NCI-H1048 (cell line): ENCODE data around the gene CABLES1.
"Not testable (repeated sequence)": the region's sequence is repeated elsewhere in the genome, so short reads cannot be mapped to it uniquely, and the experiment has no call there.

ENCODE experiments used
- DNase-seq: peaks from one replicate; lab custom pipeline; 2025; lab: John Stamatoyannopoulos, UW

Gene CABLES1, protein sequence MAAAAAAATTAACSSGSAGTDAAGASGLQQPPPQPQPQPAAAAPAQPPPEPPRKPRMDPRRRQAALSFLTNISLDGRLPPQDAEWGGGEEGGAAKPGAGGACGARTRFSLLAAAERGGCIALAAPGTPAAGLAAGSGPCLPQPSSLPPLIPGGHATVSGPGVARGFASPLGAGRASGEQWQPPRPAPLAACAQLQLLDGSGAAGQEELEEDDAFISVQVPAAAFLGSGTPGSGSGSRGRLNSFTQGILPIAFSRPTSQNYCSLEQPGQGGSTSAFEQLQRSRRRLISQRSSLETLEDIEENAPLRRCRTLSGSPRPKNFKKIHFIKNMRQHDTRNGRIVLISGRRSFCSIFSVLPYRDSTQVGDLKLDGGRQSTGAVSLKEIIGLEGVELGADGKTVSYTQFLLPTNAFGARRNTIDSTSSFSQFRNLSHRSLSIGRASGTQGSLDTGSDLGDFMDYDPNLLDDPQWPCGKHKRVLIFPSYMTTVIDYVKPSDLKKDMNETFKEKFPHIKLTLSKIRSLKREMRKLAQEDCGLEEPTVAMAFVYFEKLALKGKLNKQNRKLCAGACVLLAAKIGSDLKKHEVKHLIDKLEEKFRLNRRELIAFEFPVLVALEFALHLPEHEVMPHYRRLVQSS

DNA sequence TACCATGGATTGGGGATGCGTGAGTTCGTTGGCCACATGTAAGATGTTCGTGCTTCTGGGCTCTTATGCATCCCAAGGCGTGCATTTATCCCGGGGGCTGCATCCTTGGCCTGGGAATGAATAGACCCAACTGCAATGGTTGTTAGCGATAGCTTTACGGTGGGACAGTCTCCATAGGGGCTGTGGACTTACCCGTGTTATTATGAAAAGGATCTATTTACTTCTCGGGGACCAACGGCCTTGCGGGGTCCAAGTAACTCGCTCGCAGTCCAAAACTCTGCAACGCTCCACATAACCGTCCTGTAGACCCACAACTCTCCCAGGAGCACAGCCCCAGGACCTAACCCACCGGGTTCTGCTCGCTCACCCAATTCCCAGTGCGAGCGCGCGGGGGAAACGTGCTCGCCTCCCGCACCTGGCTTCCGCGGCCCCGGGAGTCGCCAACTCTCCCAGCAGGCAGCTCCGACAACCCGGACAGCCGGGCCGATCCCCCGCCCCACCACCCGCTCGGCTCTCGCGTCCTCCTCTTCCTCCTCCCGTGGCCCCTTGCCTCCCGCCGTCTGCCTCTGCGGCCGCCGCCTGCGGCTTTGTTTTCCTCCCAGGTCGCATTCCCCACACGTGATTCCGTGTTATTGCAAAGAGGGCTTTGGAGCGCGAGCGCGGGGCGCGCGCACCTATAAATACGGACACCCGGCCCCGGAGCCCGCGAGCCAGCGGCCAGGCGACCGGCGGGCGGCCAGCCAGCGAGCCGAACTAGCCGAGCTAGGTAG is at the start of gene CABLES1:
CABLES1 (plus strand) TSS at position 706 of the 770 bp plus-strand sequence. CDS start 278 bp downstream, outside the sequence.
- DNase-seq: peak; percentile 20

DNA sequence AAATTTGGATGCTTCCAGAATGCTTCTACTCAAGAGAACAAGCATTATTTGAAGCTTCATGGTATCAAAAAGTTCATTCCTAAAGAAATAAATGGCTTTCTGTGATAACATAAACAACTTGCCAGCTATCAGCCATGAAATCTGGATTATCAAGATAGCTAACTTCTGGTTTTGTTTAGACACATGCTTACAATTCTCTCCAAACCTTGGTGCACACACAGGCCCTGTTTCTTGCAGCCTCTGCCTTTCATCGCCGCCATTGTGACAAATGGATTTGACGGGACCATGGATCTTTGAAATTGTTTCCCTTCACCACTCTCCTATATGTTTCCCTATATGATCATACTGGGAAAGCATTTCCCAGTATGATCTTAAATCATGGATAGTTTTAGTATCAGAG is 47.9 kb upstream of the CABLES1 start:
- DNase-seq: no peak

DNA sequence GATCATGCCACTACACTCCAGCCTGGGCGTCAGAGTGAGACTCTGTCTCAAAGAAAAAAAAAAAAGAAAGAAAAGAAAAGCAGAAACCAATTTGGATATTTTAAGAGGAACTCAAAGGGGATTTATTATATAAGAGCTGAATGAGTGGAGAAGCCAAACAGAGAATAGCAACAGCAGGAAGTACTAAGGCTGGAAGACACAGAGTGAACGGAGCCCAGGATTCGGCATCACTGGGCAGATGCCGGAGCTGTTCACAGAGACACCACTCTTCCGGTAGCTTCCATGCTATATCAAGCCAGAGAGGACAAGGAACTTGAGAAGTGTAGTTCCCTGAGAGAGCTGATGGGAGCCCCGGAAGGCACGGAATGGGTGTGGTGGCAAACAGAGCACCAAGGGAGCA is 47.0 kb upstream of the CABLES1 start:
- DNase-seq: no peak

DNA sequence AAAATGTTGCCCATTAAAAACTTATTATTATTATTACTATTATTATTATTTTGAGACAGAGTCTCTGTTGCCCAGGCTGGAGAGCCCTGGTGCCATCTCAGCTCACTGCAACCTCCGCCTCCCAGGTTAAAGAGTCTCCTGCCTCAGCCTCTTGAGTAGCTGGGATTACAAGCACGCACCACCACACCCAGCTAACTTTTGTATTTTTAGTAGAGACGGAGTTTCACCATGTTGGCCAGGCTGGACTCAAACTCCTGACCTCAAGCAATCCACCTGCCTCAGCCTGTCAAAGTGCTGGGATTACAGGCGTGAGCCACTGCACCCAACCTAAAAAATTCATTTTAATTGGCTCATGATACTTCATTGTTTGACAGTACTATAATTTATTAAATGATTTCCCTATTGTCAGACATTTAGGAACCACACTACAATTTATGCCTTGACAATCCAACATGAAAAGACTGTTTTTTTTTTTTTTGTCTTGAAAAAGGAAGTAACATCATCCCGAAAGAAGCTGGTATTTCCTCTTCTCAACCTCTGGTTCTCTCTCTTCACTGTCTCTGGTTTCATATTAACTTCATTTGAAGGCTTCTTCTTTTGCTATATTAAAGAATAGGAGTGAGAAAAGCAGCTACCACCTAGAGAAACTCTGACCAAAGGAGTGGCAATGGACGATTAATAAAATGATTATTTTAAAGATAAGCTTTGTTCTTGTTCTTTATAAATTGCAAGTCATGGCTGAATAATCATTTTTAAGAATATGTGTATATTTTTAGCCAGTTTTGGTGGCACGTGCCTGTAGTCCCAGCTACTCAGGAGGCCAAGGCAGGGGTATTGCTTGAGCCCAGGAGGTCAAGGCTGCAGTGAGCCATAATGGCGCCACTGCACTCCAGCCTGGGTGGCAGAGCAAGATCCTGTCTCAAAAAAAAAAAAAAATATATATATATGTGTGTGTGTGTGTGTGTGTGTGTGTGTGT is 44.0 kb upstream of the CABLES1 start:
- DNase-seq: not testable (repeated sequence)

DNA sequence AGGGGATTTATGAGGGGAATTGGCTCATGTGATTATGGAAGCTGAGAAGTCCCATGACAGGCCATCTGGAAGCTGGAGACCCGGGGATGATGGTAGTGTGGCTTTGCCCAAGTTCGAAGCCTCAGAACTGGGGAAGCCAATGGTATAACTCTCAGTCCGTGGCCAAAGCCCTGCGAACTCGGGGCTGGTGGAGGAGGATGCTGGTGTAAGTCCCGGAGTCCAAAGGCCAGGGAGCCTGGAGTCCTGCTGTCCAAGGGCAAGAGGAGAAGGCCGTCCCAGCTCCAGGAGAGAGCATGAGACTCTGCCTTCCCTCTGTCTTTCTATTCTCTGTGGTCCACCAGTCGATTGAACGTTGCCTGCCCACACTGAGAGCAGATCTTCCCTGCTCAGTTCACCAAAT is 43.2 kb upstream of the CABLES1 start:
- no peak for DNase-seq

DNA sequence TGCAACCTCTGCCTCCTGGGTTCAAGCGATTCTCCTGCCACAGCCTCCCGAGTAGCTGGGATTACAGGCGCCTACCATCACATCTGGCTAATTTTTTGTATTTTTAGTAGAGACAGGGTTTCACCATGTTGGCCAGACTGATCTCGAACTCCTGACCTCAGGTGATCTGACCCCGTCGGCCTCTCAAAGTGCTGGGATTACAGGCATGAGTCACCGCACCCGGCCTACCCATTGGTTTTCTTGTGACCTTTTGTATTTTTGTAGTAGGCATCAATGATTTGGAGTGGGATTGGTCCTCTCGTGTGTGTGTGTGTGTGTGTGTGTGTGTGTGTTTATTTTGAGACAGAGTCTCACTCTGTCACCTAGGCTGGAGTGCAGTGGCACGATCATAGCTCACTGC is 42.2 kb upstream of the CABLES1 start:
- not testable (repeated sequence) for DNase-seq

DNA sequence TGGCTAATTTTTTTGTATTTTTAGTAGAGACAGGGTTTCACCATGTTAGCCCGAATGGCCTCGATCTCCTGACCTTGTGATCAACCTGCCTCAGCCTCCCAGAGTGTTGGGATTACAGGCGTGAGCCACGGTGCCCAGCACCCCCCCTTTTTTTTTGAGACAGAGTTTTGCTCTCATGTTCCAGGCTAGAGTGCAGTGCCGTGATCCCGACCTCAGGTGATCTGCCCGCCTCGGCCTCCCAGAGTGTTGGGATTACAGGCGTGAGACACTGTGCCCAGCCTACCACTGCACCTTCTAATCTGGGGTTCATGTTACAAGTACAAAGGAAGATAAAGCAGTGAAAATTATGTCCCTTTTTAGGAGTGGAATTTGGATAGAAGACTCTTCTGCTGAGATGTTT is 41.5 kb upstream of the CABLES1 start:
- no peak for DNase-seq

DNA sequence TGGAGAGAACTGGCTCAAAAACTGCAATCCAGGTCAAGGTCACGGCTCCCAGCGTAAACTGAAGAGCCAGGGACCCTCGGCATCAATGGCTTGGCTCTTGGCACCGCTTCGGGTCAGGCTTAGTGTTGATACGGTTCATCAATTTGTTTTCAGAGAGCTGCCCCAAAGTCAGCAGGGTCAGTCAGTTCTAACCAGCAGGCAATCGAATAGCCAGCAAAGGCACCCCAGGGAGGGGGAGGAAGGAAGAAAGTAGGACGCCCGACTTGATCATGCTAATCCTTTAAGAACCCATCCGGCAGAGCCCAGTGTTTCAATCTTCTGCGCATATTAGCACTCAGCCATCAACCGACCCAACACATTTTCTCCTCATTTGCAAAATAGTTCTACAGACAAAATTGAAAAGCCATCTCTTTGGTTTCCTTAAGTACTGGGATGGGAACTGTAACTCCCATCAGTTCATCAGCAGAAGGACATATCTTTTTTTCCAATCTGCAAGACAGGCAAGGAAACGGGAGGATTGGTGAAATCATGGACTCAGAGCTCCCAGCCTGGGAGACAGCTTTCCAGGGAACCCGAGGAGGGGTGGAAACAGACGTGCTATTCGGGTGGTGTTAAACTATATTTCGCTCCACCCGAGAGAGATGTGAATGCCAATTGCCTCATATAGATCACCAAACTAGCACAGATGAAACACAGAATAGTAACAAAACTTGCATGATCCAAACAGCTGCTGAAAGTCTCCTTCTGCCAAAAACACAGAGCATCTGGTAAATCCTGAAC is 40.7 kb upstream of the CABLES1 start:
- no peak for DNase-seq

DNA sequence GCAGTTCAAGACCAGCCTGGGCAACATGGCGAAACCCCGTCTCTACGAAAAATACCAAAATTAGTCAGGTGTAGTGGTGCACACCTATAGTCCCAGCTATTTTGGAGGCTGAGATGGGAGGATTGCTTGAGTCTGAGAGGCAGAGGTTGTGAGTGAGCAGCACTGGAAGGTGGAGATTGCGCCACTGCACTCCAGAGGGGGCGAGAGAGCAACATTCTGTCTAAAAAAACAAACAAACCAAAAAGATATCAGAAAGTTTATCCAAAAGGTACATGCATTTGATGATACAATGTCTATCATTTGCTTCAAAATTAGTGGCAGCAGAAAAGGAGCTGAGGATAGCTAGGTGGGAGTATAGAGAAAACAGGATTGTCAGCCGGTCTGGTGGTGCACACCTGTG is 39.8 kb upstream of the CABLES1 start:
- DNase-seq: no peak

DNA sequence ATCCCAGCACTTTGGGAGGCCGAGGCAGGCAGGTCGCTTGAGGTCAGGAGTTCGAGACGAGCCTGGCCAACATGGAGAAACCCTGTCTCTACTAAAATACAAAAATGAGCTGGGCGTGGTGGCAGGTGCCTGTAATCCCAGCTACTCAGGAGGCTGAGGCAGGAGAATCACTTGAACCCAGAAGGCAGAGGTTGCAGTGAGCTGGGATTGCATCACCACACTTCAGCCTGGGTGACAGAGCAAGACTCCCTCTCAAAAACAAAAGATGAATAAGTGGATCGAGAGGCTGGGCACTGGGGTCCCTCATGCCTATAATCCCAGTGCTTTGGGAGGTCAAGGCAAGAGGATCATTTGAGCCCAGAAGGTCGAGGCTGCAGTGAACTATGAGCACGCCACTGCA is 38.3 kb upstream of the CABLES1 start:
- DNase-seq: not testable (repeated sequence)

DNA sequence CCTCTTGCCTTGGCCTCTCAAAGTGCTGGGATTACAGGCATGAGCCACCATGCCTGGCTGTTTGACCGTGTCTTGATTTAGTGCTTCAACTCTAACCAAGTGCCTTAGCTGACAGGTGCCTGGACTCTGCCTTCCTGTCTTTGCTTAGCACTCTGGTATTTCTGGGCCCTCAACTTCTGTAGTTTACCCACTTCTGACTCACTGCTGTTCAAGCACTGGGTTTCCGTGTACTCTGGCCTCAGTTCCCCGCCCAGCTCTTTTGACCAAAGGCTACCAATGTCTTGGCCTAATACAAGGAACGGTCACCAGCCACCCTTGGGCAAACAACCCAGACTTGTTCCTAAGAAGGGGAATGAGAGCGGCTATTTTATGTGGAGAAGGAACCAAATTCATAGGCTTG is 35.7 kb upstream of the CABLES1 start:
- no peak for DNase-seq

DNA sequence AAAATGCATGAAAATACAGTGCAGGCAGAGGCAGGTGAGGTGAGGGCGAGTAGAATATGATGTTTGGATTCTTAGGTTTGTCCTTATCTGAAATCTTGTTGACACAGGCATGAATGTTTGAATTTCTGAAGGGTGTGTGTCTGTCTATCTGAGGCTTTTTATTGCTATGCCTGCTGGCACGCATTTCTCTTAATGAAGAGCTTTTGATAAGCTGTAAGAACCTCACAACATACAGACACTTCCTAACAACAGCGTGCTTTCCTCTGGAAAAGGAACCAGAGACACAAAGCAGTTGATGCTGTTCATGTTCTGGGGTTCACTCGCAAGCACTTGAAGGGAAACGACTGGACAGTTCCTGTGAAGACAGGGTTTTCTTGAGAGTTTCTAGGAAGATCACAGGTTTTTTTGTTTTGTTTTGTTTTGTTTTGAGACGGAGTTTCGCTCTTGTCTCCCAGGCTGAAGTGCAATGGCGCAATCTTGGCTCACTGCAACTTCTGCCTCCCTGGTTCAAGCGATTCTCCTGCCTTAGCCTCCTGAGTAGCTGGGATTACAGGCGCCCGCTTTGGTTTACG is 33.3 kb upstream of the CABLES1 start:
- DNase-seq: no peak

DNA sequence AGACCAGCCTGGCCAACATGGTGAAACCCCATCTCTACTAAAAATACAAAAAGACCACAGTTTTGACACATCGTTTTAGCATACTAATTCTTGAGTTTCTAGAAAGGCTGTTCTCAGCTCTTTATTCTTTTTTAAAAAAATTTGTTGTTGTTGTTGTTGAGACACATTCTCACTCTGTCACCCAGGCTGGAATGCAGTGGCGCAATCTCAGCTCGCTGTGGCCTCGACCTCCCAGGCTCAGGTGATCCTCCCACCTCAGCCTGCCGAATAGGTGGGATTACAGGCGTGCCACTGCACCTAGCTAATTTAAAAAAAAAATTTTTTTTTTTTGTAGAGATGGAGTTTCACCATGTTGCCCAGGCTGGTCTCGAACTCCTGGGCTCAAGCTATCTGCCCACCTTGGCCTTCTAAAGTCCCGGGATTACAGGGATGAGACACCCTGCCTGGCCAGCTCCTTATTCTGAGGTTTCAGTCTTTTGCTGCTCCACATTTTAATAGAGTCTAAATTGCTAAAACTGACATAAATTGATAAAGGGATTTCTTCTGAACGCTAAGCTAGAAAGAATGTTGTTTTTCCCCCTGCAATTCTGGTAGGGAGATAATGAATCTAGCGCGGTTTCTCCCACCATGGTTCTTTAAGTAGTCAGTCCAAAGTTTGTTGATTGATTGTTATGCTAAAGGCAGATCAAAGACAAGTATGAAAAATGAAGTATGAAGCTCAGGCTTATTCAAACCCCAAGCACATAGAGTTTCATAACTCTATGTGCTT is 32.6 kb upstream of the CABLES1 start:
- DNase-seq: no peak

DNA sequence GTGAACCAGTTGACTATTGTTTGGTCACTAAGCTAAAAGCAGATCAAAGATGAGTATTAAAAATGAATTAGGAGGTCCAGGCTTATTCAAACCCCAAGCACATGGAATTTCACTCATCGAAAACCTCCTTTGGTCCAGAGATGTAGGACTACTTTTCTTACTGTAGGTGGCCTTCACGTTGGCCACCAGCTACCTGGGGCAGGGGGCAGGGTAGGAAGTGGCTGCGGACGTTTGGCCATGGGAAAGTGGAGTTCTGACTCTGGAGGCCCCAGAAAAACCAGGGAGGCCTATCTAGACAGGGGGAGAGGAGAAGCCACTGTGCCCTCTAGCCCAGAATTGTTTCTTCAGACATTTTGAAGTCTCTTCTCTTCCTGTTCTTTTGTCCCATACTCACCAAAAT is 31.8 kb upstream of the CABLES1 start:
- no peak for DNase-seq

DNA sequence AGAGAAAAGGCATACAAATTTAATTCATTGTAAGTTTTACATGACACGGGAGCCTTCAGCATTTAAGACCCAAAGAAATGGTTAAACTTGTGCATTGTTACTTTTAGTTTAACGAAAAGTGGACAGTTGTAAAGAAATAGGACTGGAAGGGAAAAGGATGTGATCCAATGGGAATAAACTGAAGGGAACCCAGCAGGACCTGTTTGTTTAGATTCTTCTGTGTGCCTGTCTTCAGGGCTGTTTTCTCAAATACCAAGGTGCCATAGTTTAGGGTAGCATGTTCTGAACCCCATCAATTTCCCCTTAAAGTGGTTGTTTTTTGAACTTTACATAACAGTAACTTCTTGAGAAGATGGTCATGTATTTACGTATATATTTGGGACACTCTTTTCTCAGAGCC is 30.3 kb upstream of the CABLES1 start:
- DNase-seq: no peak

DNA sequence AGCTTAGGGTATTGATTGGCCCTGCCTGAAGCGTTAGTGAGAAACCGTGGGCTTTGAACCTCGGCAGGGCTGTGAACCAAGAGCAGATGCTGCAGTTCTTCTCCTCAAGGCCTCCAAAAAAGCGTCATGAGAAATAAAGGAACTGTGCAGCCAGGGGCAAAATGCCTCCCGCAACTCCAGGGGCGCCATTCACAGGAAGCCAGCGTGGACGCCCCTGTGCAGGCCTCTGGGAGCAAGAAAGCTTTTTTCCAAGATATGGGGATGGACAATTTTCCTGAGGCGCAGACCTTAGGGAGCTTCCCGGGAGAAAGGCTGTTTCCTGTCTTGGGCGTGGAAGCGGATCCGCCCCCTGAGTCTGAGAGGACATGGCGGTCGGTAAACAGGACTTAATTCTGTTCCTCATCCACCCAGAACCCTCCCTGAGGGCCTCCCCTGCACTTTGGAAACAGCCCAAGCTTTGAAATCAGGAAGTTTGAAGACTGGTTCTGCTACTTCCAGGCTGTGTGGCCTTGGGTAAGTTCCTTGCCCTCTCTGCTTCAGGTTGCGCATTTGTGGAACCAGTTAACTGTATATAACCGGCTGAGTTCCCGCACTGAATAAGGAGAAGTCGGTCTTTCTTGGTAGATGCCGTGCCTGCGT is 29.6 kb upstream of the CABLES1 start:
- DNase-seq: no peak

DNA sequence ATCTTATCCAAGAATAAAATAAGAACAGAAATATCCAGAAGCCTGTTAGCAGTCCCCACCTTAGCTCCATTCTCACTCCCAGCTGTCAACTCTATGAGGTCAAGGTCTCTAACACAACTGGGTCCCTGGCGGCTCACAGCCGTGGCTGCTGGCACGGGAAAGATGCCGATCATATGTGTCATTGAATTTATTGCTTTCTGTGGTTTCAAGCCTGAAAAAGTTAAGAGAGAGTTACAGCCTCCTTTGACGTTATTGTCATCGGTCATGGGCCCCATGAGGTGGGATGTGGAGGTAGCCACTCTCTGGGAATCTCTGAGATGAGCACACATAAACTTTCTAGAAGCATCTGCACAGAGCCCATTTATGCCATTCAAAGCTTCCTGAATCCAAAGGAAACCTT is 28.7 kb upstream of the CABLES1 start:
- DNase-seq: no peak

DNA sequence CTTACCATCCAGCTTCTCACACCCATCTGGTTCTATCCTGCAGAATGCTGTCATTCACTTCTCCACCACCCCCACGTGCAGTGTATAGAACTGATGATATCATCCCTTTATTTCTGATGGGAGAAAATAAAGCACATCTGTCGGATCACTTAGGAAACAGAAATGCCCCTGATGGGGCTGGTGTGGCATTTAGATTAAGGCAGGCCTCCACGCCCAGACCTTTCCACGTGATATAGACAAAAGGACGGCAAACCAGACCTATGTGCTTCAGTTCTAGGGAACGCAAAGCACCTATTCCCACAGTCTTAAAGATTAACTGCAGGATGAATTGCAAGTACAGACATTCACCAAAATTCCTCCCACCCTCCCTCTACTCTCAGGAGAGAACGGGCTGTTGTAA is 27.6 kb upstream of the CABLES1 start:
- no peak for DNase-seq

DNA sequence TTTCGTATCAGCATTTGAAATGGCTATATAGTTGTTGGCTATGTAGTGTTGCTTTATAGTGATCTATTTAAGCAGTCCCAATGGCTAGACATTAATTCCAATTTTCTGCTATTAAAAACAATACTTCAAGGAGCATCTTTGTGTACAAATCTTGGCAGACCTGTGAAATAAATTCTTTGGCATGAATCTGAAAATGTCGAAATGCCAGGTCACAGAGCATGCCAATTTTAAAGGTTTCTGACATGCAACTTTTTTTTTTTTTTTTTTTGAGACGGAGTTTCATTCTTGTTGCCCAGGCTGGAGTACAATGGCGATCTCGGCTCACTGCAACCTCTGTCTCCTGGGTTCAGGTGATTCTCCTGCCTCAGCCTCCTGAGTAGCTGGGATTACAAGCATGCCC is 26.8 kb upstream of the CABLES1 start:
- no peak for DNase-seq
